Uterus (tissue), 2 donors: ENCODE results near the gene PMEPA1.

ENCODE experiments used
- CTCF ChIP-seq, 4 experiments: fragments of 200-600 bp in 2 of 4; fragments of 450-650 bp in 2 of 4; sonication (generic) in 2 of 4; IDR thresholded peaks; one replicate each; pipeline ENCODE4 v1.5.1; 2016 to 2019; ENCODE audit warnings: antibody characterized with exemption in 4 of 4, mild to moderate bottlenecking in 2 of 4, moderate library complexity in 1 of 4
- POLR2A ChIP-seq, 2 donors: fragments of 450-650 bp; IDR thresholded peaks; one replicate each; pipeline ENCODE4 v1.6.1; 2016; ENCODE audit warnings: antibody characterized with exemption in 2 of 2, mild to moderate bottlenecking in 1 of 2, moderate library complexity in 1 of 2

GRCh38 chr20:57688864-57689263 lies 21.0 kb downstream of the PMEPA1 start:
- TF ChIP-seq CTCF (IDR thresholded peaks at IDR 0.05) (no peak), POLR2A (IDR thresholded peaks at IDR 0.05) (no peak)
